H1 (cell line): ENCODE results near the gene RASSF3. TPM values are rescaled to one million over a fixed set of nuclear protein-coding genes. Genes with fewer than 3 reads are reported as not detected.

ENCODE experiments used
- CTCF ChIA-PET: fragments of 300-600 bp; sonication (Branson Sonifier 250); formaldehyde crosslinking; loops from one replicate; lab custom pipeline; 2021; ENCODE audit not compliant: partially characterized antibody; lab: Charles Lee
- POLR2A ChIA-PET: fragments of 300-600 bp; sonication (Branson Sonifier 250); formaldehyde crosslinking; loops from one replicate; lab custom pipeline; 2021; ENCODE audit warnings: inconsistent platforms; ENCODE audit not compliant: partially characterized antibody; lab: Charles Lee
- DNase-seq, 2 experiments: peaks; one replicate each; pipeline versions ENCODE4 v3.0.0 to v3.0.0-alpha.2; 2010 to 2022; ENCODE audit warnings: low spot score in 2 of 2, low read depth in 1 of 2, mixed read lengths in 1 of 2
- FAIRE-seq: peaks from 2 replicates; lab custom pipeline; 2011; peaks lifted over from hg19 to GRCh38; lab: Jason Lieb, UNC
- H2AFZ ChIP-seq: 2 replicates; pipeline ENCODE4 v1.8.1; 2012; ENCODE audit warnings: low read length, inconsistent platforms
- H2AK5ac ChIP-seq: 2 replicates; pipeline ENCODE4 v1.6.1; 2013; ENCODE audit warnings: low read depth, low read length
- H2BK120ac ChIP-seq: replicated peaks from 2 replicates; pipeline ENCODE3; 2013; ENCODE audit warnings: low read depth, low read length, inconsistent platforms
- H2BK12ac ChIP-seq: 2 replicates; pipeline ENCODE4 v1.6.1; 2013; ENCODE audit warnings: low read depth, low read length
- H2BK15ac ChIP-seq: 2 replicates; pipeline ENCODE4 v1.6.1; 2013; ENCODE audit warnings: low read length
- H2BK20ac ChIP-seq: 2 replicates; pipeline ENCODE4 v1.6.1; 2013; ENCODE audit warnings: low read length
- H2BK5ac ChIP-seq: 2 replicates; pipeline ENCODE4 v1.6.1; 2013; ENCODE audit warnings: low read depth, low read length
- H3K14ac ChIP-seq: 2 replicates; pipeline ENCODE4 v1.6.1; 2013; ENCODE audit warnings: inconsistent platforms; ENCODE audit not compliant: insufficient read length
- H3K18ac ChIP-seq: 2 replicates; pipeline ENCODE4 v1.6.1; 2013; ENCODE audit warnings: low read length; ENCODE audit errors: extremely low read depth
- H3K23ac ChIP-seq: 2 replicates; pipeline ENCODE4 v1.6.1; 2013; ENCODE audit warnings: inconsistent platforms; ENCODE audit not compliant: insufficient read length
- H3K23me2 ChIP-seq: 2 replicates; pipeline ENCODE4 v1.6.1; 2013; ENCODE audit warnings: low read depth, low read length
- H3K27ac ChIP-seq: 2 replicates; pipeline ENCODE4 v1.6.1; 2011; ENCODE audit warnings: low read depth, low read length, inconsistent platforms
- H3K27me3 ChIP-seq, 4 experiments: replicated peaks in 1 of 4; 1 replicate in 1 of 4; 2 replicates in 3 of 4; pipeline versions ENCODE4 v1.6.1 to v1.8.1; 2011 to 2013; ENCODE audit warnings: low read length in 3 of 4, mild to moderate bottlenecking in 3 of 4, inconsistent platforms in 2 of 4, mixed read lengths in 2 of 4, moderate library complexity in 1 of 4; ENCODE audit not compliant: control insufficient read depth in 3 of 4, insufficient read depth in 3 of 4; ENCODE audit errors: extremely low read depth in 1 of 4
- H3K36me3 ChIP-seq, 4 experiments: 2 replicates each; pipeline versions ENCODE4 v1.6.1 to v1.8.1; 2011 to 2013; ENCODE audit warnings: mild to moderate bottlenecking in 4 of 4, low read length in 3 of 4, moderate library complexity in 2 of 4, control low read depth in 1 of 4, inconsistent platforms in 1 of 4; ENCODE audit not compliant: insufficient read depth in 4 of 4, control insufficient read depth in 2 of 4
- H3K4ac ChIP-seq: replicated peaks from 2 replicates; pipeline ENCODE3; 2013; ENCODE audit warnings: low read length, low read depth, mixed read lengths, inconsistent platforms; ENCODE audit not compliant: insufficient read length
- H3K4me1 ChIP-seq, 4 experiments: replicated peaks in 1 of 4; 1 replicate in 1 of 4; 2 replicates in 3 of 4; pipeline versions ENCODE4 v1.6.1 to v1.8.1; 2011 to 2013; ENCODE audit warnings: low read length in 3 of 4, inconsistent platforms in 2 of 4, mixed read lengths in 1 of 4; ENCODE audit not compliant: insufficient read depth in 4 of 4, control insufficient read depth in 3 of 4
- H3K4me2 ChIP-seq, 2 experiments: 2 replicates each; pipeline versions ENCODE4 v1.6.1 to v1.8.1; 2011 to 2013; ENCODE audit warnings: low read depth in 2 of 2, low read length in 2 of 2, control low read depth in 1 of 2, inconsistent platforms in 1 of 2, mild to moderate bottlenecking in 1 of 2; ENCODE audit not compliant: insufficient read depth in 1 of 2
- H3K4me3 ChIP-seq, 4 experiments: fragments of 200-600, 300-600 bp in 1 of 4; sonication (generic), shearing (Covaris generic), sonication (Bioruptor Twin) in 1 of 4; 2 replicates each; pipeline versions ENCODE4 v1.5.1 to v1.8.1; 2011 to 2016; ENCODE audit warnings: low read length in 4 of 4, low read depth in 3 of 4, control low read depth in 2 of 4, inconsistent platforms in 2 of 4, mild to moderate bottlenecking in 2 of 4, mixed read lengths in 1 of 4, moderate library complexity in 1 of 4; ENCODE audit not compliant: insufficient read depth in 2 of 4; ENCODE audit errors: extremely low read depth in 1 of 4
- H3K56ac ChIP-seq: replicated peaks from 2 replicates; pipeline ENCODE3; 2013; ENCODE audit warnings: low read depth, mild to moderate bottlenecking, mixed read lengths, low read length, inconsistent platforms; ENCODE audit not compliant: insufficient read length
- H3K79me1 ChIP-seq: 2 replicates; pipeline ENCODE4 v1.6.1; 2013; ENCODE audit warnings: low read depth, low read length, control low read depth
- H3K79me2 ChIP-seq, 2 experiments: 2 replicates each; pipeline versions ENCODE4 v1.6.1 to v1.8.1; 2012 to 2013; ENCODE audit warnings: low read length in 2 of 2, mild to moderate bottlenecking in 2 of 2, inconsistent platforms in 1 of 2; ENCODE audit not compliant: insufficient read depth in 2 of 2, control insufficient read depth in 1 of 2
- H3K9ac ChIP-seq, 4 experiments: replicated peaks in 1 of 4; 1 replicate in 1 of 4; 2 replicates in 3 of 4; pipeline versions ENCODE4 v1.6.1 to v1.8.1; 2011 to 2013; ENCODE audit warnings: low read depth in 3 of 4, low read length in 3 of 4, control low read depth in 2 of 4, mild to moderate bottlenecking in 2 of 4, moderate library complexity in 2 of 4, inconsistent platforms in 1 of 4; ENCODE audit errors: extremely low read depth in 1 of 4
- H3K9me3 ChIP-seq, 2 experiments: 2 replicates each; pipeline versions ENCODE4 v1.6.1 to v1.8.1; 2012 to 2013; ENCODE audit warnings: mild to moderate bottlenecking in 2 of 2, moderate library complexity in 2 of 2, control low read depth in 1 of 2, inconsistent platforms in 1 of 2, low read depth in 1 of 2, low read length in 1 of 2, mixed read lengths in 1 of 2; ENCODE audit not compliant: insufficient read depth in 2 of 2
- H4K20me1 ChIP-seq, 2 experiments: replicated peaks in 1 of 2; 2 replicates each; pipeline versions ENCODE3 to v1.8.1; 2011 to 2013; ENCODE audit warnings: inconsistent platforms in 2 of 2, low read length in 2 of 2, mild to moderate bottlenecking in 1 of 2; ENCODE audit not compliant: insufficient read depth in 2 of 2, control insufficient read depth in 1 of 2
- H4K5ac ChIP-seq: 2 replicates; pipeline ENCODE4 v1.6.1; 2013; ENCODE audit warnings: low read length, low read depth, mixed read lengths, inconsistent platforms; ENCODE audit not compliant: insufficient read length
- H4K8ac ChIP-seq: 2 replicates; pipeline ENCODE4 v1.8.0; 2013; ENCODE audit warnings: mild to moderate bottlenecking, moderate library complexity, low read length, inconsistent platforms; ENCODE audit not compliant: insufficient read depth; ENCODE audit errors: extremely low read depth
- H4K91ac ChIP-seq: replicated peaks from 2 replicates; pipeline ENCODE3; 2013; ENCODE audit warnings: low read length, mixed read lengths, inconsistent platforms; ENCODE audit not compliant: insufficient read length
- BACH1 ChIP-seq: IDR thresholded peaks from 2 replicates; pipeline ENCODE4 v1.6.1; 2012; ENCODE audit warnings: low read length, improper control_type of control experiment
- KDM5A ChIP-seq: fragments of 200-600 bp; IDR thresholded peaks from 2 replicates; pipeline ENCODE4 v1.7.1; 2012; ENCODE audit warnings: mild to moderate bottlenecking, low read length, inconsistent platforms, mixed read lengths
- PHF8 ChIP-seq: fragments of 200-600 bp; sonication (generic); conservative IDR thresholded peaks from 2 replicates; pipeline ENCODE4 v1.7.1; 2012; ENCODE audit warnings: low read depth, mild to moderate bottlenecking, inconsistent platforms, low read length, moderate library complexity
- SAP30 ChIP-seq: fragments of 300-600 bp; sonication (generic); IDR thresholded peaks from 2 replicates; pipeline ENCODE4 v1.7.1; 2012; ENCODE audit warnings: low read length, moderate library complexity, mild to moderate bottlenecking, inconsistent platforms; ENCODE audit not compliant: insufficient read depth, insufficient replicate concordance
- SP2 ChIP-seq: IDR thresholded peaks from 2 replicates; pipeline ENCODE4 v1.6.1; 2012; ENCODE audit warnings: mild to moderate bottlenecking, low read length, inconsistent platforms
- SP4 ChIP-seq: IDR thresholded peaks from 2 replicates; pipeline ENCODE4 v1.6.1; 2012; ENCODE audit warnings: low read length, inconsistent platforms
- TAF1 ChIP-seq: IDR thresholded peaks from 2 replicates; pipeline ENCODE4 v1.6.1; 2011; ENCODE audit warnings: mild to moderate bottlenecking, low read depth, low read length
- ZNF274 ChIP-seq: IDR thresholded peaks from 2 replicates; pipeline ENCODE4 v1.7.0; 2012; ENCODE audit warnings: low read length, borderline replicate concordance; ENCODE audit errors: extremely low read depth
- WGBS, 2 experiments: shearing (Covaris generic) in 1 of 2; methylation state at CpG; one replicate each; pipeline versions ENCODE4 v1.1.6 to v1.1.7; 2013 to 2015; ENCODE audit warnings: low lambda C conversion rate in 2 of 2, mixed read lengths in 2 of 2, inconsistent platforms in 1 of 2, low coverage in 1 of 2, missing lambda C conversion rate in 1 of 2; ENCODE audit not compliant: insufficient replicate concordance in 2 of 2, insufficient coverage in 1 of 2, insufficient read length in 1 of 2; ENCODE audit errors: extremely low coverage in 1 of 2, missing lambda C conversion rate in 1 of 2; 5-methylcytosine and 5-hydroxymethylcytosine counted together
- polyA plus RNA-seq, 7 experiments: library from polyadenylated mRNA; depleted of rRNA in 3 of 7; stranded (reverse) in 5 of 7; unstranded in 2 of 7; fragments of >200 nt in 5 of 7; fragments of 200-250 nt in 2 of 7; gene quantifications; 1 replicate in 5 of 7; 2 replicates in 1 of 7; 4 replicates in 1 of 7; pipeline versions ENCODE4 v1.2.1 to v1.2.3, GENCODE V29; 2011 to 2013; ENCODE audit warnings: missing spikeins in 2 of 7, mixed read lengths in 2 of 7
- total RNA-seq: library from RNA; stranded (reverse); fragmentation: NEBNext Ultra II Directional; extraction: Animal tissue kit (Norgen Biotek cat#: 25700); gene quantifications from 2 replicates; pipeline ENCODE4 v1.2.1, GENCODE V29; 2021

RASSF3 gene
- total and polyA plus RNA-seq, 2 of the 8 experiments (the other 6 are each of a cell fraction or from before 2014, with no cell fraction given) = 19.1 to 64.3 TPM

GRCh38 chr12:64695550-64695949 lies 85.3 kb downstream of the RASSF3 start:
- peak overlapping the region; percentile 61; the same call in 1 of the 2 replicates for H2BK5ac ChIP-seq
- H4K91ac ChIP-seq = no peak overlapping the region
- no peak overlapping the region for H3K56ac ChIP-seq
- no peak overlapping the region for H3K23ac ChIP-seq
- H2BK12ac ChIP-seq = no peak overlapping the region
- H3K79me2 ChIP-seq = peaks cover 0 to 4% of the 10 kb centered on the region in 2 experiments; a peak in 1 of 4 replicates
- H3K9me3 ChIP-seq = no peaks in the 10 kb centered on the region
- POLR2A ChIA-PET = interaction anchor here (1.0 to 2.1 kb wide), 3 partner anchors 11 to 86 kb away, joined by 3 to 8 read pairs (median 4); no protein-coding TSS in a partner anchor
- H3K79me1 ChIP-seq = no peaks in the 10 kb centered on the region
- H2BK120ac ChIP-seq = no peak overlapping the region
- H3K27ac ChIP-seq = no peak overlapping the region
- peaks cover 0 to 2% of the 10 kb centered on the region in 2 experiments for H4K20me1 ChIP-seq
- 74% methylated on average over 5 of the region's 5 CpGs; no CpG with 5 or more reads in 1 of the 2 experiments for whole genome bisulfite sequencing, 2 experiments
- H3K36me3 ChIP-seq = peaks cover 0 to 8% (median 0%) of the 10 kb centered on the region in 4 experiments; a peak in 2 of 8 replicates
- H4K5ac ChIP-seq = no peak overlapping the region
- FAIRE-seq (no peak), DNase-seq (no peak)
- no peaks in the 10 kb centered on the region for H3K27me3 ChIP-seq
- CTCF ChIA-PET = interaction anchor here (0.7 to 9.1 kb wide), 31 partner anchors 8 to 183 kb away, joined by 3 to 132 read pairs (median 5); partner anchors contain the start of gene RASSF3
- H3K4me2 ChIP-seq = 0 out of 4 replicates have a peak overlapping the region, but pooled peaks of 1 of the 2 experiments have one; percentile 2
- H3K4me3 ChIP-seq = no peak overlapping the region; a peak in 1 of 8 replicates
- no peak overlapping the region for H3K4ac ChIP-seq
- H2AK5ac ChIP-seq = no peak overlapping the region
- H2BK20ac ChIP-seq = no peak overlapping the region
- H4K8ac ChIP-seq = no peak overlapping the region
- H3K14ac ChIP-seq = no peak overlapping the region
- peaks cover 5% of the 10 kb centered on the region; the same call in 1 of the 2 replicates for H3K23me2 ChIP-seq
- no peak for TF ChIP-seq KDM5A
- TF ChIP-seq SAP30 = no peak
- TF ChIP-seq BACH1 = no peak
- TF ChIP-seq TAF1 = no peak
- no peak for TF ChIP-seq PHF8
- no peak for TF ChIP-seq SP2
- TF ChIP-seq ZNF274 = no peak
- TF ChIP-seq SP4 = no peak
- TF ChIP-seq, all 59 proteins: peak for 0
- Histone ChIP-seq H3K18ac (peak overlapping the region; percentile 40), H2BK15ac (0 out of 2 replicates have a peak overlapping the region, but pooled peaks have one; percentile 25), H2AFZ (no peak overlapping the region), H3K9ac (no peak overlapping the region), H3K4me1 (peaks cover 5 to 33% (median 20%) of the 10 kb centered on the region in 4 experiments)
